NCI-H2081 (cell line): ENCODE measurements around the gene BTLA.
"Not testable (repeated sequence)": the region's sequence is repeated elsewhere in the genome, so short reads cannot be mapped to it uniquely, and the experiment has no call there.

ENCODE experiments used
- DNase-seq, 2 experiments: peaks; one replicate each; lab custom pipeline; 2025; lab: John Stamatoyannopoulos, UW

The BTLA gene, protein sequence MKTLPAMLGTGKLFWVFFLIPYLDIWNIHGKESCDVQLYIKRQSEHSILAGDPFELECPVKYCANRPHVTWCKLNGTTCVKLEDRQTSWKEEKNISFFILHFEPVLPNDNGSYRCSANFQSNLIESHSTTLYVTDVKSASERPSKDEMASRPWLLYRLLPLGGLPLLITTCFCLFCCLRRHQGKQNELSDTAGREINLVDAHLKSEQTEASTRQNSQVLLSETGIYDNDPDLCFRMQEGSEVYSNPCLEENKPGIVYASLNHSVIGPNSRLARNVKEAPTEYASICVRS

GRCh38 chr3:112498914-112499711 is at the start of gene BTLA:
BTLA (minus strand) TSS chr3:112499472; CDS start chr3:112499358, 114 bp downstream.
- no peak for DNase-seq

DNA sequence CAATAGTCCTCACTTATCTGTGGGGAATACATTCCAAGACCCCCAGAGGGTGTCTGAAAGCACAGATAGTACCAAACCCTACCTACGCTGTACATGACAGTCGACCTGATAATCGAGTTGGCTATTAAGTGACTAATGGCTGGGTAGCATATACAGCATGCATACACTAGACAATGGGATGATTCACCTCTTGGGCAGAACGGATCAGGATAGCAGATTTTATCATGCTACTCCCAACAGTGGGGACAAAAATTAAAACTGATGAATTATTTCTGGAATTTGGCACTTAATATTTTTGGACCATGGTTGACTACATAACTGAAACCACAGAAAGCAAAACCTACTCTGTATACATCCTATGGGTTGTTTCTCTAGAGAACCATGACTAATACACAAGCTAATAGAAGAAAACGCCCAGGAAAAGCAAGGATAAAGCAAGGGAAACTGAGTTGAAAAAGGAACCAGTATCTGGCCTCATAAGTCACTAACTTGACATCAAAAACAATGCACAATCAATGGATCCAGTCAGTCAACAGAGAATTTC is 47.0 kb upstream of the BTLA start:
- DNase-seq = no peak

DNA sequence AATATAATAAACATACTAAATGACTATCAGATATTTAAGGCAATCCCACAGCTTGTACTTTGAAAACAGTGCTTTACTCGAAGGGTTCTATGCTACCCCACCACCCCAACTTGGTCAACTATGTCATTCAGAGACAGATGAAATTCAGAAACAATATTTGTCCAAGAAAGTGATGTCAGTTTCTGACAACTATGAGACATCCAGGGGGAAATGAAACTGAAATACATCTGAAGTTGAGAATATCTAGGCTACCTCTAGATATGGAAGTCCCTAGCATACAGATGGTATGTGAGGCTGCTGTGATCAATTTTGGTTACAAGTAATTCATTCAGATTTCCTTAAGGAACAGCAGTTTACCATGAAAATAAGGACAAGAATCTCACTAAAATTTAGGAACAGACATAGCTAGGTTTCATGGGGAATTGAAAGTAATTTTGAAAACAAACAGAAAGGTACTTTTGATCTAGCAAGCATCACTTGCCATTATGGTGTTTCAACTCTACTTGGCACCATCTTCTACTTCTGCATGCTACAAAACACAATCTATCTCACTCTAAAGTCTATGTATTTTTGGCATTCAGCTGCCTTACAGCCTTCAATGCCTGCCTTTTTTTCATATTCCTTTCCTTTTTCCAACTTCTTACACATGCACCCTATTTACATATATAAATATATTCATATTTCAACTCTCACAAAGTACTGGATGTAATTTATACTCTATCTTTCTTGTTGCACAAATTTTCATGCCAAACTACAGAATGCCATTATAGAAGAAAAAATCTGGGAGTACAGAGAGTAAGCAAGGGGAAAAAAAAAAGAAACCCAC is 40.8 kb upstream of the BTLA start:
- no peak for DNase-seq

DNA sequence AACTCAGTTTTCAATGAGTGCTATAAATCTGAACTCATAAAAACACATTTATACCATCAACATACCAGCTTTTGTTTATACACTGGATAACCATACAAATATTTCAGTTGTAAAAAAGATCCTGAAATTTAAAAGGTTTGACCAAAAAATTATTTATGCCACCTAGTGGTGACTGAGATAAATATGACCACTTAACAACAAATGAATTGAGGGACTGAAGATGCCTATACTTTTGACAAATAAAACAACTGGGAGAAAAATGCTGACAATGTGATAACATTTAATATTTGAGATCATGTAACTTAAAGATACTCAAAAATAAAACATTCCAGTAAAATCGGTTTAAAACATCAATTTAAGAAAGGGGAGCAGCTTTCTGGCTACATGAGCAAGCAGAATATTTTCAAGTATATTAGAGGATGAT is 32.1 kb upstream of the BTLA start:
- DNase-seq = peak in 1 of 2 experiments; percentile 22

- DNase-seq = no peak
These were observed 31.3 kb upstream of the BTLA start for GRCh38 chr3:112530573-112530972.

DNA sequence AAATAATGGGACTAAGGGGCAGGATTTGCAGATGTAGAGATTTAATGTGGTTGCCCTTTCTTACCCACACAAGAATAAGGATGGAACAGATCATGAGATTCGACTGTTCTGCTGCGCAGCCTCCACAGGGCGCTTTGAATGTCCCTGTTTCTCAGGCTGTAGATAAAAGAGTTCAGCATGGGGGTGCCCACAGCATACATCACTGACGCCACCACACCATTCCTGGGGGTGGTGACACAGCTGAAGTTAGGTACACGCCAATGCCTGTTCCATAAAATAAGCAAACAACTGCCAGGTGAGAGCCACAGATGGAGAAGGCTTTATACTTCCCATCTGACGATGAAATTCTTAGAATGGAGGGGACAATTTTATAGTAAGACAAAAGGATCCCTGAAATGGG is 24.9 kb upstream of the BTLA start:
- DNase-seq = not testable (repeated sequence)

- peak; percentile 10 to 63 for DNase-seq
These were observed 20.2 kb upstream of the BTLA start for GRCh38 chr3:112519424-112520001.

DNA sequence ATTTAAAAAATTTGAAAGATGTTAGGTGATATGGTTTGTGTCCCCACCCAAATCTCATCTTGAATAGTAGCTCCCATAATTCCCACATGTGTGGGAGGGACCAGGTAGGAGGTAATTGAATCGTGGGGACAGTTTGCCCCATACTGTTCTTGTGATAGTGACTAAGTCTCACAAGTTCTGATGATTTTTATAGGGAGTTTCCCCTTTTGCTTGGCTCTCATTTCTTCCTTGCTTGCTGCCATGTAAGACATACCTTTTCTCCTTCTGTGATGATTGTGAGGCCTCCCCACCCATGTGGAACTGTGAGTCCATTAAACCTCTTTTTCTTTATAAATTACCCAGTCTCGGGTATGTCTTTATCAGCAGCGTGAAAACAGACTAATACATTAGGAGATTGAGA is 19.7 kb upstream of the BTLA start:
- not testable (repeated sequence) for DNase-seq

DNA sequence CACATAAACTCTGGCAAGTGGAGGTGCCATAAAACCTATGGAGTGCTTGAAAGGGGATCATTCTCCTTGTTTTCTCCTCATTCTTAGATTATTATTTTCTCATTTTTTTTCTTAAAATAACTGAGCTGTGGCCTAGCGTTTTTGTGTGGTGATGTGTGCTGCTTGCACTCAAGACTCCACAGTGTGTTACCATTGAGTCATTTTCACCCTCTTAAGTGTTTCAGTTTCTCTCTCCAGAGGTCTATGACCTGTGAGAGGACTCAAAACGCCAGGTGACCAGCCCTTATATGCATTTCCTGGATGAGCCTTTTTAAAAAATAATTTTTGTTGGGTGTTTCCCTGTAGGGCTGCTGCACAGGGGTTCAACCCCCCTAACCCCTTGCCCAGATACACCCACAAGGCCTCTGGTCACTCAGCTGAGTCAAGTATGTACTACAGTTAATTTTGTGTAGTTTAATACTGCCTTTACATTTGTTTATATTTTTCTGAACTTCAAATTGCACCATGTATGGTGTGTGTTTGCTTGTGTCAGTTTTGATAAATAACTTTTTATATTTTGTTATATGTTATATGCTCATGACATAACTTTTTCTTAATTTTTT is 15.4 kb upstream of the BTLA start:
- no peak for DNase-seq

- DNase-seq = no peak
These were observed 13.0 kb upstream of the BTLA start for GRCh38 chr3:112512320-112512719.

DNA sequence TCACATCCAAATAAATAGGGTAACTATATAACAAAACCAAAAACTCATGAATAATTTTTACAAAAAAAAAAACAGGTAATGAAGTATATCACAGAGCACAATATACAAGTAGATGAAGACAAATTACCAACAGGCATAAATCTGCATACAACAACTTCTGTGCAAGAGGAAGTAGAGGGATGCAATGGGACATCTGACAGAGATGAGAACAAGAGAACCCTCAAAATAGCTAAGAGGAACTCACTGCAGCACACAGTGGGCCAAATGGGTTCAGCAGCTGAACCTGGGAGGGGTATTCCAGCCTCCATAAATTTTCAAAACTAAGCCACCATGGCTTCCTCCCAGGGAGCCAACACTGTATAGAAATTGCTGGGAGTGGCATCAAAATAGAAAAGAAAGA is 9.6 kb upstream of the BTLA start:
- no peak for DNase-seq

DNA sequence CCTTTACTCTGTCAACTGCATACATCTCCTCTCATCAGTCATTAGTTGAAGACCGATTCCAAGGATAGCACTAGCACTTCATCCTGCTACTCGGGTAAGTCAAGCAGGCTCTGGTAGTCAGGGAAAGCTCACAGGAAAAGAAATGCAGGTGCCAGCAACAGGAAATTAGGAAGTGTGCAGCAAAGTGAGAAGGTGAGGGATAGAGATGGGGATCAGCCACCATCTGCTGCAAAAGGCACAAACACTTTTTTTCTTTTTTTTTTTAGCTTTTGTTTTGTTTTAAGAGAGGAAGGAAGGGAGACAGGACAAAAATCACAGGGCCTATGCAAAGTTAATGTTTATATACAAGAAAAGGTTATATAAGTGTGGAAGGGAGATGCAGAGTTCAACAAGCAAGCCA is 9.0 kb upstream of the BTLA start:
- no peak for DNase-seq

- DNase-seq = no peak
These were observed 6.6 kb upstream of the BTLA start for GRCh38 chr3:112505907-112506306.

DNA sequence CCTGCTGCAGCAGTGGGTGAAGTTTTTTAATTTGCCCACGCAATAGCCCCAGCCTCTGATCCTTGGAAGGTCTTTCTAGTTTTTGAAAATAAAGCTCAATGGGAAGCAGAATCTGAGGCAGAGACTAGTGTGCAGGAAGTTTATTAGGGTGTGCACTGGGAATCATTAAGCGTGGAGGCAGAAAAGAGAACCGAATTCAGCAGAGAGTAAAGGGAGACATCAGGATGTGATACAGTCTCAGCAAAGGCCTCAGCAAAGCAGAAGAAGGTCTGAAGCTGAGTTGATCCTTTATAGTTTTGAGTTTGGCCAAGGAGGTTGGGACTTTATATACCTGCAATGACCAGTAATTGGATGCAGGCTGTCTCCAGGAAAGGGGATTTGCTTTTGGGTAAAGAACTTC is 4.9 kb upstream of the BTLA start:
- DNase-seq = no peak

- DNase-seq = no peak
These were observed 4.2 kb upstream of the BTLA start for GRCh38 chr3:112503304-112503972.

DNA sequence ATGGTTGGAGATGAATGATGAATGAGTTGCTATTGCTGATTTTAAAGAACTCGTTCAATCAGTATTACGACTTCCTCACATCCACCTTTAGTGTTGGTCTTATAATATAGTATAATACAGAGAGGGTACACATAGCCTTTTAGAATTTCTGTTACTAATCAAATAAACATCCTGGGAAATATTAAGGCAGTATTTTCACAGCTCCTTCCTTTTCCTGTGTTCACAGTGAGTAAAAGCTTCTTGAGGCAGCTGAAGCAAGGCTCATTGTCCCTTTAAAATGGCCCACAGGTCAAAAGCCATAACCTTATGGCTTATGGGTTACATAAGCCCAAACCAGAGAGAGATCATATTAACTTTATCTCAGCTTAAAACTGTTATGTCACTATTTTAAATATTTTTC is 1.3 kb upstream of the BTLA start:
- no peak for DNase-seq

- no peak for DNase-seq
These were observed 1.2 kb downstream of the BTLA start for GRCh38 chr3:112497897-112498548.

DNA sequence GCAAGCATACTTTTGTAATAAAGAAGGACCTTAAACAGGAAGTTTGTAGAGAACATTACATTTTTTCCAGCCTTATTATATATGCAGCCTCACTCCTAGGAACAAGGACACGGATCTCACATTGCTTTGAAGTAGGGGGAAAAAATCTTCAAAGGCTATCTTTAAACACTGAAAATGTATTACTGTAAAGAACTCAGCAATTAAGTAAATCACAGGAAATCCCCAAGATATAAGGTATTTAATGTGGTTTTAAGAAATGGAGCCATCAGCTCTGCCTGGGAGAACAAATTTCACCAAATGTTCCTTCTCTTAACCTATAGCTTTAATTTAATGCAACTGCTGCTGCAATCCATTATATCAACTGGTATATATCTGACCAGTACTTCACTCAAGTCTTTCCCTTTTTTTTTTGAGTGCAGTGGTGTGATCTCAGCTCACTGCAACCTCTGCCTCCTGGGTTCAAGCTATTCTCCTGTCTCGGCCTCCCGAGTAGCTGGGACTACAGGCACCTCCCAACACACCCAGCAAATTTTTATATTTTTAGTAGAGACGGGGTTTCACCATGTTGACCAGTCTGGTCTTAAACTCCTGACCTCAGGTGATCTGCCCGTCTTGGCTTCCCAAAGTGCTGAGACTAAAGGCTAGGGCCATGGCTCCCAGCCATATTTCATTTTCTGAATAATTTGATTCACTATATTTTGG is 2.8 kb downstream of the BTLA start:
- DNase-seq = no peak

- DNase-seq = not testable (repeated sequence)
These were observed 4.9 kb downstream of the BTLA start for GRCh38 chr3:112494448-112494767.

DNA sequence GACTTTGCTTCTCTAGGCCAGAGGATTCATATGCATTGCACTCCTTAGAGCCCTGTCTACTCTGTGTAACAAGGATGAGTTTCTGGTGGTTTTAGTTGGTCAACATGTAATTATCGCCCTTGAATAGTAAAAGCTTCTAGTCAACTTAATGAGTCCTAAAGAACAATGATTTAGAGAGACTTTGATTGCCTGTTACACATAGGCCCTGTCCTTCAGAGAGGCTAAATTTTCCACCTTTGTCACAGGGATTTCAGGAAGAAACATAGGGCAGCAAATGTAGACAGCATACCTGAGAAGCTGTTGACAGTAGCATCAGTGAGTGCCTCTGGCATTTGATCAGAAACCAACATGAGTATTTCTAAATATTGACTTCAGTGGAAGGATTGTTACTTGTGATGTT is 7.1 kb downstream of the BTLA start:
- no peak for DNase-seq
